WTC11 (cell line): ENCODE measurements around the gene B3GLCT. TPM values are rescaled to one million over a fixed set of nuclear protein-coding genes. Genes with fewer than 3 reads are reported as not detected.

Experiments
- ATAC-seq: fragments of 200-7000 bp; cut with Tn5 transposase; 2 replicates; pipeline ENCODE4 v1.10.0; 2021; ENCODE audit warnings: mild to moderate bottlenecking, moderate library complexity
- CTCF ChIA-PET: fragments of 300-600 bp; sonication (Branson Sonifier 250); formaldehyde crosslinking; loops from one replicate; lab custom pipeline; 2021; ENCODE audit warnings: antibody characterized with exemption; lab: Charles Lee
- POLR2A ChIA-PET: fragments of 350-600 bp; sonication (Branson Sonifier 250); formaldehyde crosslinking; loops from one replicate; lab custom pipeline; 2021; ENCODE audit warnings: antibody characterized with exemption; lab: Charles Lee
- DNase-seq: peaks from one replicate; pipeline ENCODE4 v3.0.0; 2021; ENCODE audit warnings: low spot score
- H3K27ac Mint-ChIP-seq: 2 replicates; pipeline ENCODE4 v1.8.0; 2021; ENCODE audit warnings: mixed read lengths
- H3K27me3 Mint-ChIP-seq: 2 replicates; pipeline ENCODE4 v1.8.0; 2021; ENCODE audit warnings: low read depth, mild to moderate bottlenecking, moderate library complexity, mixed read lengths
- H3K36me3 Mint-ChIP-seq: 2 replicates; pipeline ENCODE4 v1.8.0; 2021; ENCODE audit warnings: mixed read lengths
- H3K4me1 Mint-ChIP-seq: 2 replicates; pipeline ENCODE4 v1.8.0; 2022; ENCODE audit warnings: mixed read lengths
- H3K4me3 Mint-ChIP-seq: 2 replicates; pipeline ENCODE4 v1.8.0; 2021; ENCODE audit warnings: mild to moderate bottlenecking, moderate library complexity, mixed read lengths
- H3K9me3 Mint-ChIP-seq: 2 replicates; pipeline ENCODE4 v1.8.0; 2021; ENCODE audit warnings: mixed read lengths
- ARID4B ChIP-seq: sonication (generic); formaldehyde crosslinking; IDR thresholded peaks from 2 replicates; pipeline ENCODE4 v1.8.0; 2023; ENCODE audit warnings: missing genetic modification reagents, mild to moderate bottlenecking, borderline replicate concordance
- ATF3 ChIP-seq: sonication (generic); formaldehyde crosslinking; conservative IDR thresholded peaks from 2 replicates; pipeline ENCODE4 v1.8.1; 2022; ENCODE audit warnings: mild to moderate bottlenecking, missing genetic modification reagents
- CTCF ChIP-seq: fragments of 200-600 bp; IDR thresholded peaks from 2 replicates; pipeline ENCODE4 v1.8.0; 2022; ENCODE audit warnings: antibody characterized with exemption
- FOXK1 ChIP-seq: sonication (generic); formaldehyde crosslinking; IDR thresholded peaks from 2 replicates; pipeline ENCODE4 v1.8.0; 2022; ENCODE audit warnings: mild to moderate bottlenecking, moderate library complexity, missing genetic modification reagents
- GTF2I ChIP-seq: fragments of 250-450 bp; sonication (Bioruptor Pico); conservative IDR thresholded peaks from 2 replicates; pipeline ENCODE4 v1.4.0; 2021; ENCODE audit warnings: mild to moderate bottlenecking
- JUN ChIP-seq: sonication (generic); formaldehyde crosslinking; IDR thresholded peaks from 2 replicates; pipeline ENCODE4 v1.8.0; 2023; ENCODE audit warnings: mild to moderate bottlenecking, missing genetic modification reagents
- NFYB ChIP-seq: sonication (generic); formaldehyde crosslinking; conservative IDR thresholded peaks from 2 replicates; pipeline ENCODE4 v1.8.0; 2022; ENCODE audit warnings: low read depth, missing genetic modification reagents
- NR3C1 ChIP-seq: sonication (generic); formaldehyde crosslinking; conservative IDR thresholded peaks from 2 replicates; pipeline ENCODE4 v1.8.1; 2023; ENCODE audit warnings: low read depth, mild to moderate bottlenecking, missing genetic modification reagents
- RELA ChIP-seq: sonication (generic); formaldehyde crosslinking; IDR thresholded peaks from 2 replicates; pipeline ENCODE4 v1.8.1; 2022; ENCODE audit warnings: missing genetic modification reagents, mild to moderate bottlenecking, borderline replicate concordance
- SOX15 ChIP-seq: fragments of 250-450 bp; sonication (Bioruptor Pico); IDR thresholded peaks from 2 replicates; pipeline ENCODE4 v1.9.0; 2021; ENCODE audit warnings: mild to moderate bottlenecking
- TCF7 ChIP-seq: sonication (generic); formaldehyde crosslinking; IDR thresholded peaks from 2 replicates; pipeline ENCODE4 v1.8.0; 2022; ENCODE audit warnings: mild to moderate bottlenecking, low read depth, missing genetic modification reagents, moderate library complexity
- ZNF138 ChIP-seq: sonication (generic); formaldehyde crosslinking; conservative IDR thresholded peaks from 2 replicates; pipeline ENCODE4 v1.8.1; 2022; ENCODE audit warnings: mild to moderate bottlenecking, moderate library complexity, missing genetic modification reagents
- ZNF532 ChIP-seq: fragments of 250-450 bp; sonication (Bioruptor Pico); IDR thresholded peaks from 2 replicates; pipeline ENCODE4 v1.9.0; 2021; ENCODE audit warnings: mild to moderate bottlenecking, borderline replicate concordance
- total RNA-seq: library from RNA; stranded (reverse); gene quantifications from 3 replicates; pipeline ENCODE4 v1.2.3, GENCODE V29; 2021

Gene B3GLCT
- total RNA-seq, 1 experiment from 2014 or later, result 2.4 TPM

GRCh38 chr13:31172535-31172934 lies 27.2 kb upstream of the B3GLCT start (continued):
- TF ChIP-seq ATF3 (CRISPR knock-in tag), result no peak
- TF ChIP-seq FOXK1 (CRISPR knock-in tag), result no peak
- TF ChIP-seq RELA, result no peak
- no peak for TF ChIP-seq CTCF

GRCh38 chr13:31174018-31174417 lies 25.8 kb upstream of the B3GLCT start:
- Mint-ChIP-seq H3K9me3 (peaks cover 16% of the 10 kb centered on the region), H3K4me3 (no peak overlapping the region), H3K27me3 (peaks cover 3% of the 10 kb centered on the region; the same call in 1 of the 2 replicates), H3K4me1 (peaks cover 28% of the 10 kb centered on the region), H3K36me3 (peaks cover 8% of the 10 kb centered on the region), H3K27ac (no peak overlapping the region)
- CTCF ChIA-PET, result interaction anchor here (1.1 kb wide), 1 partner anchor 122 kb away, joined by 3 read pairs; no protein-coding TSS in a partner anchor
- ATAC-seq (no peak), DNase-seq (no peak)
- no peak for TF ChIP-seq ARID4B
- TF ChIP-seq TCF7 (CRISPR knock-in tag), result no peak
- TF ChIP-seq SOX15 (CRISPR knock-in tag), result no peak
- TF ChIP-seq GTF2I (CRISPR knock-in tag), result no peak
- no peak for TF ChIP-seq JUN (CRISPR knock-in tag)
- TF ChIP-seq NFYB (CRISPR knock-in tag), result no peak
- no peak for TF ChIP-seq ZNF138 (CRISPR knock-in tag)
- TF ChIP-seq ZNF532 (CRISPR knock-in tag), result no peak
- TF ChIP-seq NR3C1, result no peak
- POLR2A ChIA-PET, result no interaction called here
